NB4 (cell line): ENCODE results near the gene MTARC2.

Source experiments
- CTCF ChIP-seq: IDR thresholded peaks from one replicate; pipeline ENCODE4 v1.5.1; 2012; ENCODE audit warnings: low read depth, low read length
- POLR2A ChIP-seq: IDR thresholded peaks from 2 replicates; pipeline ENCODE4 v1.6.1; 2011; ENCODE audit warnings: mild to moderate bottlenecking; ENCODE audit not compliant: insufficient read length; ENCODE audit errors: extremely low read depth

DNA sequence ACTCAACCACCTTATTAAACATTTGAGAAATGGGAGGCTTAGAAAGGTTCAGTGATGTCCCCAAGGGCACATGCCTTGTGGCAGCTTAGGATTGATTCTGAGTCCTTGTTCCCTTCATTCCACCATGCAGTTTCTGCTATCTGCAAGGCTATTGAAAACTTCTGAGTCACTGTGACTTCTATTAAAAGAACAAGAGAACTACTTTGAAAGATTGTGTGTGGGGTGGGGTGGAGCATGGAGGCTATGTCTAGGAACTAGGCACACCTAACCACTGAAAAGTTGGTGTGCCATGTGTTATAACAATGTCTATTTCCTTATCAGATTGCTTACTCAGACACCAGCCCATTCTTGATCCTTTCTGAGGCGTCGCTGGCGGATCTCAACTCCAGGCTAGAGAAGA lies 49.4 kb downstream of the MTARC2 start:
- no peak for TF ChIP-seq POLR2A
- no peak for TF ChIP-seq CTCF
